Mesendoderm (in vitro differentiated cells): ENCODE data around the gene FAM83D.

Experiments used
- DNase-seq: peaks from one replicate; pipeline ENCODE4 v3.0.0; 2013
- H2AK5ac ChIP-seq: 2 replicates; pipeline ENCODE4 v1.6.1; 2013; ENCODE audit warnings: low read length, inconsistent platforms
- H2BK120ac ChIP-seq: 2 replicates; pipeline ENCODE4 v1.6.1; 2013; ENCODE audit warnings: low read depth, mild to moderate bottlenecking, low read length, moderate library complexity, mixed read lengths
- H2BK15ac ChIP-seq: replicated peaks from 2 replicates; pipeline ENCODE4 v1.6.1; 2013; ENCODE audit warnings: low read depth, mild to moderate bottlenecking, moderate library complexity
- H2BK5ac ChIP-seq: 2 replicates; pipeline ENCODE4 v1.6.1; 2013; ENCODE audit warnings: low read length, inconsistent platforms
- H3K18ac ChIP-seq: 2 replicates; pipeline ENCODE4 v1.6.1; 2013; ENCODE audit warnings: mild to moderate bottlenecking, low read length, mixed read lengths
- H3K23ac ChIP-seq: one replicate; pipeline ENCODE4 v1.6.1; 2013; ENCODE audit warnings: low read length
- H3K27ac ChIP-seq: 2 replicates; pipeline ENCODE4 v1.5.1; 2013; ENCODE audit warnings: low read depth, mild to moderate bottlenecking, inconsistent platforms, low read length, moderate library complexity
- H3K27me3 ChIP-seq: 2 replicates; pipeline ENCODE4 v1.6.1; 2013; ENCODE audit warnings: low read length, control low read depth, mild to moderate bottlenecking, inconsistent platforms; ENCODE audit not compliant: insufficient read depth, poor library complexity
- H3K36me3 ChIP-seq: 2 replicates; pipeline ENCODE4 v1.6.1; 2013; ENCODE audit warnings: low read length, inconsistent platforms; ENCODE audit not compliant: control insufficient read depth, insufficient read depth
- H3K4ac ChIP-seq: one replicate; pipeline ENCODE4 v1.6.1; 2013; ENCODE audit warnings: low read depth, mild to moderate bottlenecking, low read length, moderate library complexity
- H3K4me1 ChIP-seq: 2 replicates; pipeline ENCODE4 v1.6.1; 2013; ENCODE audit warnings: low read depth, low read length, inconsistent platforms; ENCODE audit not compliant: control insufficient read depth
- H3K4me2 ChIP-seq: 2 replicates; pipeline ENCODE4 v1.6.1; 2013; ENCODE audit warnings: low read length
- H3K4me3 ChIP-seq: 2 replicates; pipeline ENCODE4 v1.5.1; 2013; ENCODE audit warnings: mild to moderate bottlenecking, low read length
- H3K56ac ChIP-seq: one replicate; pipeline ENCODE4 v1.6.1; 2013; ENCODE audit warnings: low read length
- H3K79me1 ChIP-seq: 2 replicates; pipeline ENCODE4 v1.6.1; 2013; ENCODE audit warnings: low read length, inconsistent platforms
- H3K79me2 ChIP-seq: 2 replicates; pipeline ENCODE4 v1.6.1; 2013; ENCODE audit warnings: mild to moderate bottlenecking, low read length; ENCODE audit not compliant: control insufficient read depth, insufficient read depth
- H3K9ac ChIP-seq: 2 replicates; pipeline ENCODE4 v1.6.1; 2013; ENCODE audit warnings: low read length, inconsistent platforms
- H4K5ac ChIP-seq: one replicate; pipeline ENCODE4 v1.6.1; 2013; ENCODE audit warnings: low read length
- H4K8ac ChIP-seq: one replicate; pipeline ENCODE4 v1.6.1; 2013; ENCODE audit warnings: low read depth, mild to moderate bottlenecking, control low read depth, low read length, moderate library complexity
- WGBS: extraction: QIAGEN DNeasy Blood & Tissue Kit; methylation state at CpG from one replicate; pipeline ENCODE4 v1.1.7; 2013; ENCODE audit warnings: low lambda C conversion rate, missing lambda C conversion rate; ENCODE audit not compliant: insufficient coverage; ENCODE audit errors: extremely low coverage; 5-methylcytosine and 5-hydroxymethylcytosine counted together

The FAM83D gene

GRCh38 chr20:38934530-38934929 is 8.3 kb downstream of the FAM83D start:
- peaks cover 32% of the 10 kb centered on the region for H3K79me1 ChIP-seq
- H3K9ac ChIP-seq: no peak overlapping the region
- no peak overlapping the region for H3K18ac ChIP-seq
- peaks cover 3% of the 10 kb centered on the region for H3K36me3 ChIP-seq
- no peak overlapping the region for H3K4ac ChIP-seq
- no peak overlapping the region for H3K4me2 ChIP-seq
- H3K23ac ChIP-seq: no peak overlapping the region
- H3K4me1 ChIP-seq: no peaks in the 10 kb centered on the region
- H3K79me2 ChIP-seq: peaks cover 83% of the 10 kb centered on the region
- no CpG with 5 or more reads among the region's 5 CpGs for WGBS
- no peak for DNase-seq
- no peak overlapping the region for H2BK120ac ChIP-seq
- no peaks in the 10 kb centered on the region for H3K27me3 ChIP-seq
- H2BK15ac ChIP-seq: no peak overlapping the region
- no peak overlapping the region for H3K27ac ChIP-seq
- H4K5ac ChIP-seq: no peak overlapping the region
- H3K56ac ChIP-seq: no peak overlapping the region
- no peak overlapping the region for H2BK5ac ChIP-seq
- H2AK5ac ChIP-seq: no peak overlapping the region
- H4K8ac ChIP-seq: no peak overlapping the region
- no peak overlapping the region for H3K4me3 ChIP-seq

GRCh38 chr20:38935285-38935684 is 9.1 kb downstream of the FAM83D start:
- H3K23ac ChIP-seq: no peak overlapping the region

GRCh38 chr20:38935967-38936407 is 9.8 kb downstream of the FAM83D start:
- H3K56ac ChIP-seq: no peak overlapping the region
- DNase-seq: no peak
- H2AK5ac ChIP-seq: no peak overlapping the region
- peaks cover 34% of the 10 kb centered on the region for H3K79me1 ChIP-seq
- H2BK5ac ChIP-seq: no peak overlapping the region
- H4K5ac ChIP-seq: no peak overlapping the region
- no peak overlapping the region for H3K4ac ChIP-seq
- H3K36me3 ChIP-seq: no peaks in the 10 kb centered on the region
- no peak overlapping the region for H3K18ac ChIP-seq
- no CpG with 5 or more reads among the region's 5 CpGs for WGBS
- no peak overlapping the region for H3K4me2 ChIP-seq
- H3K79me2 ChIP-seq: peaks cover 75% of the 10 kb centered on the region
- H3K4me3 ChIP-seq: no peak overlapping the region
- no peak overlapping the region for H2BK120ac ChIP-seq
- no peaks in the 10 kb centered on the region for H3K27me3 ChIP-seq
- H3K27ac ChIP-seq: no peak overlapping the region
- no peak overlapping the region for H2BK15ac ChIP-seq
- H3K9ac ChIP-seq: no peak overlapping the region
- H3K23ac ChIP-seq: no peak overlapping the region
- H4K8ac ChIP-seq: no peak overlapping the region
- H3K4me1 ChIP-seq: no peaks in the 10 kb centered on the region

More at GRCh38 chr20:38935285-38935684, 9.1 kb downstream of the FAM83D start:
- no peak overlapping the region for H3K4me3 ChIP-seq
- no peak overlapping the region for H3K9ac ChIP-seq
- H3K79me1 ChIP-seq: peaks cover 32% of the 10 kb centered on the region
- H2AK5ac ChIP-seq: no peak overlapping the region
- H3K36me3 ChIP-seq: no peaks in the 10 kb centered on the region
- no CpG with 5 or more reads among the region's 3 CpGs for WGBS
- no peak overlapping the region for H3K4ac ChIP-seq
- H3K4me1 ChIP-seq: no peaks in the 10 kb centered on the region
- H2BK5ac ChIP-seq: no peak overlapping the region
- no peak overlapping the region for H4K5ac ChIP-seq
- H2BK15ac ChIP-seq: no peak overlapping the region
- H3K56ac ChIP-seq: no peak overlapping the region
- no peak overlapping the region for H3K27ac ChIP-seq
- H3K27me3 ChIP-seq: no peaks in the 10 kb centered on the region
- H2BK120ac ChIP-seq: no peak overlapping the region
- H3K4me2 ChIP-seq: no peak overlapping the region
- H4K8ac ChIP-seq: no peak overlapping the region
- peak; percentile 35 for DNase-seq
- peaks cover 81% of the 10 kb centered on the region for H3K79me2 ChIP-seq
- no peak overlapping the region for H3K18ac ChIP-seq

GRCh38 chr20:38937000-38937399 is 10.8 kb downstream of the FAM83D start:
- Histone ChIP-seq H3K56ac (no peak overlapping the region), H3K79me1 (peaks cover 39% of the 10 kb centered on the region), H3K4me1 (no peaks in the 10 kb centered on the region), H2AK5ac (no peak overlapping the region), H3K18ac (no peak overlapping the region), H3K36me3 (peaks cover 4% of the 10 kb centered on the region), H3K27me3 (no peaks in the 10 kb centered on the region), H2BK120ac (no peak overlapping the region), H3K4me2 (no peak overlapping the region), H4K5ac (no peak overlapping the region), H2BK15ac (no peak overlapping the region), H2BK5ac (no peak overlapping the region), H3K9ac (no peak overlapping the region), H3K79me2 (peaks cover 65% of the 10 kb centered on the region), H3K4me3 (no peak overlapping the region), H3K23ac (no peak overlapping the region), H4K8ac (no peak overlapping the region), H3K27ac (no peak overlapping the region), H3K4ac (no peak overlapping the region)
- WGBS: no CpG with 5 or more reads among the region's 5 CpGs
- DNase-seq: no peak

GRCh38 chr20:38937978-38938473 is 11.8 kb downstream of the FAM83D start:
- Histone ChIP-seq H2BK120ac (no peak overlapping the region), H2BK15ac (no peak overlapping the region), H3K9ac (no peak overlapping the region), H3K4me1 (no peaks in the 10 kb centered on the region), H3K18ac (no peak overlapping the region), H3K56ac (no peak overlapping the region), H3K79me2 (peaks cover 54% of the 10 kb centered on the region), H3K36me3 (peaks cover 7% of the 10 kb centered on the region), H3K27ac (no peak overlapping the region), H3K4me3 (no peak overlapping the region), H2BK5ac (no peak overlapping the region), H3K4me2 (no peak overlapping the region), H2AK5ac (no peak overlapping the region), H4K8ac (no peak overlapping the region), H3K4ac (no peak overlapping the region), H3K79me1 (peaks cover 35% of the 10 kb centered on the region), H4K5ac (no peak overlapping the region), H3K27me3 (no peaks in the 10 kb centered on the region), H3K23ac (no peak overlapping the region)
- WGBS: no CpG with 5 or more reads among the region's 7 CpGs
- no peak for DNase-seq

- DNase-seq: no peak
- H3K36me3 ChIP-seq: peaks cover 8% of the 10 kb centered on the region
- no CpG with 5 or more reads among the region's 2 CpGs for WGBS
These were observed 13.5 kb downstream of the FAM83D start for GRCh38 chr20:38939686-38940085.

More at GRCh38 chr20:38939686-38940085, 13.5 kb downstream of the FAM83D start:
- H3K27me3 ChIP-seq: no peaks in the 10 kb centered on the region
- H2BK5ac ChIP-seq: no peak overlapping the region
- H3K4me1 ChIP-seq: no peaks in the 10 kb centered on the region
- no peak overlapping the region for H3K4me2 ChIP-seq
- peaks cover 37% of the 10 kb centered on the region for H3K79me1 ChIP-seq
- no peak overlapping the region for H3K27ac ChIP-seq
- peaks cover 45% of the 10 kb centered on the region for H3K79me2 ChIP-seq
- no peak overlapping the region for H3K9ac ChIP-seq
- H2AK5ac ChIP-seq: no peak overlapping the region
- no peak overlapping the region for H4K5ac ChIP-seq
- no peak overlapping the region for H3K56ac ChIP-seq
- no peak overlapping the region for H2BK15ac ChIP-seq
- no peak overlapping the region for H3K4me3 ChIP-seq
- no peak overlapping the region for H3K23ac ChIP-seq
- H3K18ac ChIP-seq: no peak overlapping the region
- H3K4ac ChIP-seq: no peak overlapping the region
- H4K8ac ChIP-seq: no peak overlapping the region
- no peak overlapping the region for H2BK120ac ChIP-seq
